ENCODE data around the gene SLAMF6.

- no peak for TF ChIP-seq CTCF (IDR thresholded peaks at IDR 0.05)
- no peak for TF ChIP-seq POLR2AphosphoS5 (IDR thresholded peaks at IDR 0.05)
- no peak for TF ChIP-seq POLR2A (IDR thresholded peaks at IDR 0.05)
- TF ChIP-seq EP300 (IDR thresholded peaks at IDR 0.05): no peak
Measured at GRCh38 chr1:160546942-160547341, 23.9 kb upstream of the SLAMF6 start.
